Activated naive CD4-positive, alpha-beta T cell treated with anti-CD3 and anti-CD28 coated beads, Interleukin-2, amount 50 U/mL, for 72 hours (primary cell): ENCODE results near the gene RET. TPM values are rescaled to one million over a fixed set of nuclear protein-coding genes. Genes with fewer than 3 reads are reported as not detected.
A peak's percentile ranks its signal among the peaks of the same experiment; 100 is the strongest.

Source experiments
- ATAC-seq, 2 donors: fragments of 150-1000 bp; cut with Tn5 transposase; 2 replicates each; pipeline ENCODE4 v1.10.0; 2021; ENCODE audit warnings: mild to moderate bottlenecking in 2 of 2, moderate library complexity in 2 of 2
- DNase-seq, 2 donors: peaks; one replicate each; pipeline ENCODE4 v3.0.0; 2021 to 2022; ENCODE audit warnings: low spot score in 2 of 2
- H3K27ac Mint-ChIP-seq, 2 donors: one replicate each; pipeline ENCODE4 v1.8.0; 2022; ENCODE audit warnings: mild to moderate bottlenecking in 2 of 2, mixed read lengths in 2 of 2
- H3K36me3 Mint-ChIP-seq, 2 donors: one replicate each; pipeline ENCODE4 v1.8.0; 2022; ENCODE audit warnings: mixed read lengths in 2 of 2
- H3K9me3 Mint-ChIP-seq, 2 donors: one replicate each; pipeline ENCODE4 v1.8.0; 2022; ENCODE audit warnings: mixed read lengths in 2 of 2
- total RNA-seq, 2 donors: library from RNA; stranded (reverse); gene quantifications; one replicate each; pipeline ENCODE4 v1.2.3, GENCODE V29; 2022

The RET gene
- under 1 TPM in 1 of 2 donors, not detected in 1; 0.45 TPM for total RNA-seq

DNA sequence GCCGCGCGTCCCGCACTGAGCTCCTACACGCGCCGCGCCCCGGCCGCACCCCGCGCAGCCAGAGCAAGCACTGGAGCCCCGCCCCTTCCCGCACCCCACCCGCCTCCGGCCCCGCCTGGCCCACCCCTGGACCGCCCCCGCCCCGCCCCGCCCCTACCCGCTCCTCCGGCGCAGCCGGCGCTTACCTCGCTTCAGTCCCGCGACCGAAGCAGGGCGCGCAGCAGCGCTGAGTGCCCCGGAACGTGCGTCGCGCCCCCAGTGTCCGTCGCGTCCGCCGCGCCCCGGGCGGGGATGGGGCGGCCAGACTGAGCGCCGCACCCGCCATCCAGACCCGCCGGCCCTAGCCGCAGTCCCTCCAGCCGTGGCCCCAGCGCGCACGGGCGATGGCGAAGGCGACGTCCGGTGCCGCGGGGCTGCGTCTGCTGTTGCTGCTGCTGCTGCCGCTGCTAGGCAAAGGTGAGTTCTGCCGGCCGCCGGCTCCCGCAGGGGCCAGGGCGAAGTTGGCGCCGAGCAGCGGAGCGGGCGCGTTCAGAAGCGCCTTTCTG is at the start of gene RET:
Gene RET, plus strand, starts transcription at position 194 of the 545 bp plus-strand sequence. Its CDS starts 190 bp downstream, at position 384.
- H3K36me3 Mint-ChIP-seq: no peaks in the 10 kb centered on the region
- no peaks in the 10 kb centered on the region for H3K9me3 Mint-ChIP-seq
- no peak within 1 kb of the TSS for H3K27ac Mint-ChIP-seq
- DNase-seq (peak in 1 of 2 donors; percentile 33), ATAC-seq (peak; percentile 44 to 77)

DNA sequence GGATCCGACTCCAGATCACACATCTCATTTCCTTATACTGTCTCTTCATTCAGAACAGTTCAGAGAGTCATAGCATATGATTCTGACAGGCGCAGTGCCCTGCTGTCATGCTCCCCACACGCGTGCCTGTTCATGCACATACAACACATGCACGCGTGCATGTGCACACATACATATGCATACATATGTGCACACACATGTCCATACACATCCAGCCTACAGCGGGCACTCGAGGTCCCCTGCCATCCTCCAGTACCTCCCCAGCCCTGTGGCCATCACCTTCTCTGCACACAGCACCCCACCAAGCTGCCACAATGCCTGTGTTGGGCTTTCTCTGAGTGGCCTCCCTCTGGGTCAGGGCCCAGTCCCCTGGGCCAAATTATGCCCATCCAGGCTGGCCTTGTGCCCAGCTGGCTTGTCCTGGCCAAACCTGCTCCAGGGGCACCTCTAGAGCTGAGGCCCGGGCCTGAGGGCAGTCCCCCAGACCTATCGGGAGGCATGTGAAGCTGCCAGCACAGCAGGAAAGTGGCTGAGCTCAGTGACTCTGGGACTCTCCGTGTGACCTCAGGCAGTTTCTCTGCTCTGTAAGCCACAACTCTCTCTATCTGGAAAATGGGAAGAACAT is 49.4 kb upstream of the RET start:
- Mint-ChIP-seq H3K9me3 (peaks cover 7 to 9% of the 10 kb centered on the region in 2 donors), H3K36me3 (peaks cover 0 to 8% of the 10 kb centered on the region in 2 donors), H3K27ac (no peak overlapping the region)
- DNase-seq: no peak
- no peak for ATAC-seq

DNA sequence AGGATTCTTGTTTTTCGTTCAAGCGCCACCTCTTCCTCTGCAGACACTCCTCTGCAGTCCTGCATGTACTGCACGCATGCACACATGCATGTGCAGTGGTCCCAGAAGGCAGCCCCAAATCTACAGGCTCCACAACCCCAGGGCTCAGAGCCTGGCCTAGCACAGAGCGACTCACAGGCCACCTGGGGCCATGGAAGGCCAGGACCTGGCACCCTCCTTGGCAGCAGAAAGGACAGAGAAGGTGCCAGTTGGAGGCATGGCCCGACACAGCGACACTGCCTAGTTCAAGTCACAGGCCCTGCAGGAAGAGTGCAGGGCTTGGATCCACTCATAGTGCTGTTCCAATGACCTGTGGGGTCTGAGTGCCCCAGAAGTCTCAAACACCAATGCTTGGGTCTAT is 48.7 kb upstream of the RET start:
- DNase-seq (no peak), ATAC-seq (no peak)
- peaks cover 0 to 8% of the 10 kb centered on the region in 2 donors for H3K36me3 Mint-ChIP-seq
- no peak overlapping the region for H3K27ac Mint-ChIP-seq
- H3K9me3 Mint-ChIP-seq: peaks cover 7 to 13% of the 10 kb centered on the region in 2 donors

DNA sequence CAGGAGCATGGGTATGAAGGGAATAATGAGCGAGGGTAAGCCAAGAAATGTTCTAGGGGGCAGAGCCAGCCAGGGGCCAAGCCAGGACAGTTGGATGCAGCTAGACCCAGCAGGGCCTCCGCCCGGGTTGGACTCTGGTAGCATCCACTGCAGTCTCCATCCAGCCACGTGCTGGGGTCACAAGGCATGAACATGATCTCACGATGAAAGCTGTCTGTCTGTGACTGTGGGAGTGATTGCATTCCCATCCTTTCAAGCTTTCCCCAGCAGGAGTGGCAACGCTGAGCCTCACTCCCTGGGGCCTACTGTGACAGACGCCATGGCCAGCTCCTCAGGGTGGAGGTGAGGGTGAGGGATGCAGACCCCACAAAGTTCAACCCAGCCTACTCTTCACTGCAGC is 47.8 kb upstream of the RET start:
- ATAC-seq (no peak), DNase-seq (no peak)
- Mint-ChIP-seq H3K9me3 (peaks cover 7 to 10% of the 10 kb centered on the region in 2 donors), H3K27ac (no peak overlapping the region), H3K36me3 (peaks cover 0 to 8% of the 10 kb centered on the region in 2 donors)

DNA sequence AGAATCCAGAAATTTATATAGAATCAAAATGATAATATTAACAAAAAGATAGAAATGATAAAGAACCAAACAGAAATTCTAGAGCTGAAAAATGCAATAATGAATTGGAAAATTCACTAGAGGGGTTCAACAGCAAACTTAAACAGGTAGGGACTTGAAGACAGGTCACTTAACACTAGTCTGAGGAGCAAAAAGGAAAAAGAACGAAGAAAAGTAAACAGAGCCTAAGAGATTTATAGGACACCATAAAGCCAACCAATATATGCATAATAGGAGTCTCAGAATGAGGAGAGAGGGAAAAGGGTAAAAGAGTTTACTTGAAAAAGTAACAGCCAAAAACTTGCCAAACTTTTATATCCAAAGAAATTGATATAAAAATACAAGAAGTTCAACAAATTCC is 44.3 kb upstream of the RET start:
- peaks cover 13 to 15% of the 10 kb centered on the region in 2 donors for H3K9me3 Mint-ChIP-seq
- no peak for DNase-seq
- H3K36me3 Mint-ChIP-seq: peaks cover 0 to 8% of the 10 kb centered on the region in 2 donors
- no peak for ATAC-seq
- H3K27ac Mint-ChIP-seq: no peak overlapping the region

DNA sequence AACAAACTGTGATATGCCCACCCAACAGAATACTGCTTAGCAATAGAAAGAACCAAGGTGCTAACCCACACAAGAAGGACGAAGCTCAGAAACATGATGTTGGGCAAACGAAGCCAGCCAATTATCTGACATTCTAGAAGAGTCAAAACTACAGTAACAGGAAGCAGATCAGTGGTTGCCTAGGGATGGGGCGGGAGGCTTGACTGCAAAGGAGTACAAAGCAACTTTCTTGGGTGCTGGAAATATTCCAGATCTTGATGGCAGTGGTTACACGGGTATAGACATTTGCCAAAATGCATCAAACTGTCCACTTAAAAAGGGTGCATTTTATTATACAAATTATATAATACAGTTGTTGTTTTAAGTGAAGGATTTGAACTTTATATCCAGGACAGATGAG is 41.1 kb upstream of the RET start:
- no peak for ATAC-seq
- H3K27ac Mint-ChIP-seq: no peak overlapping the region
- DNase-seq: no peak
- peaks cover 0 to 8% of the 10 kb centered on the region in 2 donors for H3K36me3 Mint-ChIP-seq
- peaks cover 8 to 13% of the 10 kb centered on the region in 2 donors for H3K9me3 Mint-ChIP-seq

DNA sequence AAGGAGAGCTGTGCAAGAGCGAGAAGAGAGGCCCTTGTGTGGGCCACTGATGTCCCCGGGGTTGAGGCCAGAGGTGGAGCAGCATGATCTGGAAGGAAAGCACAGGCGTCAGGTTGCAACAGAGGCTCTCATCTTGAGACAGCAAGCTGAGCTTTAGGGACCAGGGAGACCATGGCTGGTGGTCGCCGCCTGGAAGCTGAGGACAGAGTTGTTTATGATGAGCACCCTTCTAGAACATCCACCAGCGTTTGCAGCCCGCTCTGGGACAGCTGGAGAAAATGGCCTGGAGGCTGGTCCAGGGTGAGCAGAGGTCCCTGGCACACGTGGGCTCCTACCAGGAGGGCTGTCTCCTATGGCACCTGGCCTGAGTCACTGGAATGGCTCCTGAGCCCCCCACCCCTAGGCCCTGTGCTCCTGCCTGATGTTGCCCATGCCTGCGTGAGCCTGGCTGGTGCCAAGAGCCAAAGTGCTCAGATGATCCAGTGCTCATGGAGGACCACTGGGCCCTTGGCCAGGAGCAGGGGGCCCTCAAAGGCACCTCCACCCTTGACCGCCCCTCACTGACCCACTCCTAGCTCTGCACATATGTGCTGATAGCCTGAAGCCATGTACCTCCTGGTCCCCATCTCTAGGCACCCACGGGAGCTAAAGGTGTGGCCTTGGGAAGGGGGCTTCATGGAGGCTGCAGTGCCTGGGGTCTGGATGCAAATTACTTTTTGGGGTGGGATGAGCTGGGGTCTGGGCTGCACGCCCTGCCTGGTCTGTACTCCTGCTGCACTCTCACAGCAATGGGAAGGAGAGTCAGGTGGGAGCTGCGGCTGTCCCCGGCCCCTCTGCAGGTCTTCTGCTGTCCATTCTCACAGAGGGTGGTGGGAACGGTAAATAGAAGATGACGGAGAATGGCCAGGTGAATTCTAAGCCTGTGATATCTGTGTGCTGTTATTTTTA is 40.1 kb upstream of the RET start:
- H3K36me3 Mint-ChIP-seq: peaks cover 0 to 6% of the 10 kb centered on the region in 2 donors
- DNase-seq (no peak), ATAC-seq (no peak)

DNA sequence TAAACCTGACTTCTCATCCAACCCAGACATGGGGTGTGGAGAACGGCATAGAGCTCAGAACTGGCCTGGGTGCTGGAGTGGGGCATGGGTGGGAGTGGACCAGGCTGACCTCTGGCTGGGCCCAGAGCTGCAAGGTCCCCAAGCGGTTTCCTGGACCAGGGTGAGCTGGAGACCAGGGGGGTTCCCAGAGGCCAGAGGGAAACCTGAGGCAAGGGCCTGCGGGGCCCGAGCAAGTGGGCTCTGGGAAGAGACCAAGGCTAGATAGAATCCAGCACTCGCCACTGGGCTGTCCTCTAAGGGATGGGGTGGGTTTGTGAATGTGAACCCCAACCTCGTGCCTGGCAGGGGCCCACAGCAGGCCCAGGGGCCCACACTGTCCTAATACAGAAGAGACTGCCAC is 39.4 kb upstream of the RET start:
- Mint-ChIP-seq H3K36me3 (no peaks in the 10 kb centered on the region), H3K9me3 (peaks cover 8% of the 10 kb centered on the region in 2 donors), H3K27ac (no peak overlapping the region)
- ATAC-seq (no peak), DNase-seq (no peak)

More for the DNA sequence above, 40.1 kb upstream of the RET start:
- Mint-ChIP-seq H3K9me3 (peaks cover 8 to 13% of the 10 kb centered on the region in 2 donors), H3K27ac (no peak overlapping the region)

DNA sequence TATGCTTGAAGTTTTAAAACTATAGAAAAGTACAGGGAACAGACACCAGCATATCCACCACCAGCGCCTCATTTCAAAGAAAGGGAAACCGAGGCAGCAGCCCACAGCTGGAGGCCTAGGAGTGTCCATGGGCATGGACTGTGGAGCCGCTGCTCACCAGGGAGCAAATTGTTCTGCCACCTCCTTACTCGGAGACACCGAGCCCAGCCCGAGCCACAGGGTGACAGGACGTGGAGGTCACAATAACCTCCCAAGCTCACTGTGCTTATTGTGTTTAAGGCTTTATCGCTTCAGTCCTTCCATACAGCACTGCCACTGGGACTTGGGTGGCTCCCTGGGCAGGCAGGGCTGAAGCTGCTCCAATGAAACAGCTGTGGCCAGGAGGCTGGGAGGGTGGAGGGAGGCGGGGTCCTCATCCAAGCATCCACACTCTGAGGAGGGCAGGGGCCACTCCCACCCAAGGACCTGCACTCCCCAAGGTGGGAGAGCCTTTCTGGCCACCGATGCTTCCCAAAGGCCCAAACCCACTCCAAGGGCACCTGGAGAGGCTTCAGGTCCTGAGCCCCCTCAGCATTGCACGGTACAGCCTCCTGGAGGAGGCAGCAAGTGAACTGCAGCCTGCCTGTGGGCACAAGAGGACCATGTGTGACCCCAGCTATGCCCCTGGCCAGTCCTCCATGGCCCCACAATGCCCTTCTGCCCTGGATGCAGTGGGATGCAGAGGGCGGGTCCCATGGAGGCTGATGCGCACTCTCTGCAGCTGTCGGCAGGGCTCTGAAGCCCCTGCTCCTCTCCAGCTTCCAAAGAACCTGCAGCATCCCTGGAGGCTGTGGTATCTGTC is 38.7 kb upstream of the RET start:
- DNase-seq (no peak), ATAC-seq (no peak)
- Mint-ChIP-seq H3K36me3 (no peaks in the 10 kb centered on the region), H3K9me3 (peaks cover 4 to 8% of the 10 kb centered on the region in 2 donors), H3K27ac (no peak overlapping the region)

DNA sequence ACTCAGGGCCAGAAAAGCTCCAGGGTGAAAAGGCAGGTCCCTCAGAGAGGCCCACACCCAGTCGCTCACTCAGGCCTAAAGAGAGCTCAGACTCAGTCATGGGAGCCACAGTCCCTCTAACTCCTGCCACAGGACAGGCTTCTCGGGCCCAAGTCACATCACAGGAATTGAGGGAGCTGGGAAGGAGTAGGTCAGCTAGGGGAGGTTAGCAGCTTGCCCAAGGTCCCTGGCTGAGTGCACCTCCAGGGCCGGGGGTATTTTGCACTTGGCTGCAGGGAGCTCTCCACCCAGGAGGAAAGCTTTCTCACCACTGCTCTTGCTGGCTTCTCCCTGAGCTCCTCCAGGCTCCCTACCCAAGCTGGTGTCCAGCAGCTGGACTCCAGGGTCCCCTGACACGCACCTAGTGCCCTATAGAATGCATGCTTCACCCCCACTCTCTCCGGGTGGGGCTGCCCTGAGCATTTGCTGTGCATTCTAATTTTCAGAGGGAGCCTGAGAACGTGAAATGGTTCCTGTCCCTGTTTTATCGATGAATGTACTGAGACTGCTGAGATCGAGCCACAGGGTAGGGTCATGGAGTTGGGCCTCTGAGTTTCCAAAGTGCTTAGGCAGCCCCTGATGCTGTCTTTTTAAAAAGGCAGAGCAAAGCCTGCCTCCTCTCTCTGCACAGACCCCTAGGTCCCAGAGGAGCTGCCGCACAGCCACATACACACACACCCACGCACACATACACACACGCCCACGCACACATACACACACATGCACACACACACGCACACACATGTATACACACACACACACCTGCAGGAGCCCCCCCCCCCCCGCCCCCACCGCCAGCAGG is 37.9 kb upstream of the RET start:
- H3K27ac Mint-ChIP-seq: no peak overlapping the region
- peaks cover 4 to 8% of the 10 kb centered on the region in 2 donors for H3K9me3 Mint-ChIP-seq
- ATAC-seq (no peak), DNase-seq (no peak)
- no peaks in the 10 kb centered on the region for H3K36me3 Mint-ChIP-seq

DNA sequence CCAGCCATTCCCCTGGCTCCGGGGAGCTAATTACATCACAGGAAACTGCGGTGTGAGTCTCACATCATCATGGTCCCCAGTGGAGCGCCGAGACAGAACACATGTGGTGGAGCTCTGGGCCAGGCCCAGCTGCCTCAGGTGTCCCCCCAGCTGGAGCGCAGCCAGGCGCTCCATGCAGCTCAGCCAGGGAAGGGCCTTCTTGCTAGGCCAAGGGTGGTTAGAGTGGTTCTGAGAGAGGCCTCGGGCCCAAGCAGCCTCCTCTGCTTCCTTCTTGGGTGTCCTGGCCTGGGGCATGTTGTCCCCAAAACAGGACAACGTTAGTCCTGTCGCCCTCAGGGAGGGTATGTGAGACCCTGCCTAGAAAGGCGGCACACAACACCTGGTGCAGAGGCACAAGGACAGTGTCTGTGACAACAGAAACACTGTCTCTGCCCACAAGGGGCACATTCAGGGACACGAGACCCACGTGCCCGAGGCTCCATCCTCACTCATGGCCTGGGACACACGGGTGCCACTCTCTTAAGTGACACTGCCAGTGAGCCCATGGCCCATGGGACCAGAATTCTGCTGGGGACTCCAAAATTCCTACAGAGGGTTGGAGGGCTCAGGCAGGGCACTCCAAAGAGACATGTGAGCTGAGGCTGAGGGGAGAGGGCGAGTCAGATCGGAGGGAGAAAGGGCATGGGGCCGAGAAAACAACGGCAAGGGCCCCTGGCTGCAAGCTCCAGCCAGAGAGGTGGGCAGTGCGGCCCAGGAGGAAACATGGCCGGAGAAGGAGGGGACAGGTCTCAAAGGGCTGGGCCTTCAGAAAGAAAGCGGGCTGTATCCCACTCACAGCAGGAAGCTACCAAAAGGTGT is 37.0 kb upstream of the RET start:
- ATAC-seq (no peak), DNase-seq (no peak)
- Mint-ChIP-seq H3K36me3 (no peaks in the 10 kb centered on the region), H3K27ac (peak overlapping the region in 1 of 2 donors; percentile 29), H3K9me3 (peaks cover 0 to 3% of the 10 kb centered on the region in 2 donors)

DNA sequence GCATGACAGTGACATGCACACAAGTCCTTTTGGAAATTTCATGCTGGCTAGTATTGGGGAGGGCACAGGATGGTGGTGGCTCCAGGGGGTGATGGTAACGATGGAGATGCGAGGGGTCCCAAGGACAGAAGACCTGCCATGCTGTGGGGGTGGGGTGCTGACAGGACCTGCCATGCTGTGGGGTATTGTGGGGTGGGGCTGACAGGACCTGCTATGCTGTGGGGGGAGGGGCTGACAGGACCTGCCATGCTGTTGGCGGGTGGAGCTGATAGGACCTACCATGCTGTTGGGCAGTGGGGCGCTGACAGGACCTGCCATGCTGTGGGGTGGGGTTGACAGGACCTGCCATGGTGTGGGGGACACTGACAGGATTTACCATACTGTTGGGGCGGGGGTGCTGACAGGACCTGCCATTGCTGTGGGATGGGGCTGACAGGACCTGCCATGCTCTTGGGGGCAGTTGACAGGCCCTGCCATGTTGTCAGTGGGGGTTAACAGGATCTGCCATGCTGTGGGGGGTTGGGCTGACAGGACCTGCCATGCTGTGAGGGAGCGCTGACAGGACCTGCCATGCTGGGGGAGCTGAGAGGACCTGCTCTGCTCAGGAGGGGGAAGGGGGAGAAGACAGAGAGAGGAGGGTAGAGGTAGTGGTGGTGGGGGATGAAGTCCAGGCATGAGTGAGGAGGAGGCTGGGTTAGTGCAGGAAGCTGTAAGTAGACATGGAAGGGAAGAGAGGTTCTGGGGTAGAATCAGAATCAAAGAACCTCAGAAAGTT is 36.2 kb upstream of the RET start:
- no peak for DNase-seq
- no peak for ATAC-seq
- Mint-ChIP-seq H3K27ac (no peak overlapping the region), H3K9me3 (no peaks in the 10 kb centered on the region), H3K36me3 (no peaks in the 10 kb centered on the region)

DNA sequence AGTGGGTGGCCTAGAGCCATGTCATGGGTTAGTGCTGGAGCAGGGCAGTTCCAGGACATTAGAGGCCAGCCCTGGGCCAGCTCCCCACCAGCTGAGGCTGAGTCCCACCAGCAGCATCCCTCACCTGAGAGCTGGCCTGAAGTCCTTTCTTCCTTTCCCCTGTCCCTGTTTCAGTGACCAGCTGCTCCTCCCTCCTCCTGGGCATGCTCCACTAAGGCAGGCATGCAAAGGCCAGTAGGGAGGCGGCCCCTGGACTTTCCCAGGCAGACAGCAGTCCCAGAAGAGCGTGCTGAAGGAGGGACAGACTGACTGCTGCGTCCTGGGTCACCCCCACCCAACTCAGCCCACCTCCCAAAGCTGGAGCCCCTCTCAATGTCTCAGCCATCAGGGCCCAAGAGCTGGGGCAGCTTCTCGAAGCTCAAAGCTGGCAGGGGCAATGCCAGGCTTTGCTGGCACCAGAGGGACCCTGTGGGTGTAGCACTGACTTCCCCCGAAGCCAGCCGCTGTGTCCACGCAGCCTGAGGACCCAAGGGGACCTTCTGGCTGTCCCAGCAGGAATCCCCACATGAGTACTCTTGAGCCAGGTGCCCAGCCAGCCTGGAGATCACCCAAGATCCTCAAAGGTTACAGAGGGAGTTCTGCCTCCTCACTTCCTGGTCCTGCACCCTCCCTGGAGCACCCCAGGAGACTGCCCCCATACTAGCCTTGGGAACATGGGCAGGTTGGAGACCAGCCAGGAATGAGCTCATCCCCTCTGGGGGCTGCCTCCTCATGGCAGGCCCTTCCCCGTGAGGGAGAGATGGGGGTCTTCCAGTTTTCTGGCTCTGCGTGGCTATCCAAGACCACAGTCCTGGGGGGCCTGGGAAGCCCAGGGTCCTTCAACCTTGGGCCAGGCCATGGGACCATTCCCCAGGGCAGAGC is 35.2 kb upstream of the RET start:
- H3K36me3 Mint-ChIP-seq: no peaks in the 10 kb centered on the region
- DNase-seq: no peak
- H3K27ac Mint-ChIP-seq: no peak overlapping the region
- ATAC-seq: no peak
- H3K9me3 Mint-ChIP-seq: no peaks in the 10 kb centered on the region
